HG03439 (cell line): Measurements from ENCODE around the gene METAP1D.
A peak's percentile ranks its signal among the peaks of the same experiment; 100 is the strongest.
"Not testable (repeated sequence)": the region's sequence is repeated elsewhere in the genome, so short reads cannot be mapped to it uniquely, and the experiment has no call there.

ENCODE experiments used
- ATAC-seq: cut with Tn5 transposase; IDR thresholded peaks from one replicate; pipeline ENCODE4 v1.9.1; 2021; ENCODE audit warnings: mild to moderate bottlenecking, moderate library complexity; ENCODE audit not compliant: unreplicated experiment

METAP1D gene

GRCh38 chr2:171996021-171996420 lies 3.7 kb upstream of the METAP1D start:
- no peak for ATAC-seq

- ATAC-seq: not testable (repeated sequence)
These were observed 2.7 kb upstream of the METAP1D start for GRCh38 chr2:171997031-171997430.

- ATAC-seq: peak; percentile 3
These were observed 592 bp upstream of the METAP1D start for GRCh38 chr2:171999161-171999560.

GRCh38 chr2:172000696-172001361 lies 1.1 kb downstream of the METAP1D start:
- no peak for ATAC-seq

- ATAC-seq: no peak
These were observed 7.6 kb downstream of the METAP1D start for GRCh38 chr2:172007372-172007771.

GRCh38 chr2:172009823-172010222 lies 10.1 kb downstream of the METAP1D start:
- ATAC-seq: no peak

- ATAC-seq: no peak
These were observed 12.2 kb downstream of the METAP1D start for GRCh38 chr2:172011812-172012575.

- no peak for ATAC-seq
These were observed 13.1 kb downstream of the METAP1D start for GRCh38 chr2:172012677-172013391.

- ATAC-seq: no peak
These were observed 13.6 kb downstream of the METAP1D start for GRCh38 chr2:172013396-172013795.

GRCh38 chr2:172021074-172021931 lies 21.6 kb downstream of the METAP1D start:
- no peak for ATAC-seq

- ATAC-seq: no peak
These were observed 22.2 kb downstream of the METAP1D start for GRCh38 chr2:172021955-172022354.

GRCh38 chr2:172031536-172031935 lies 31.8 kb downstream of the METAP1D start:
- no peak for ATAC-seq

GRCh38 chr2:172038121-172038520 lies 38.4 kb downstream of the METAP1D start:
- ATAC-seq: no peak

GRCh38 chr2:172038604-172039003 lies 38.9 kb downstream of the METAP1D start:
- ATAC-seq: no peak

- no peak for ATAC-seq
These were observed 39.4 kb downstream of the METAP1D start for GRCh38 chr2:172039011-172039704.

- no peak for ATAC-seq
These were observed 40.6 kb downstream of the METAP1D start for GRCh38 chr2:172040311-172040710.

- ATAC-seq: no peak
These were observed 46.4 kb downstream of the METAP1D start for GRCh38 chr2:172046080-172046678.

- no peak for ATAC-seq
These were observed 47.3 kb downstream of the METAP1D start for GRCh38 chr2:172046866-172047565.
